Large intestine (tissue), 3 donors: ENCODE measurements around the gene VAPB. TPM values are rescaled to one million over a fixed set of nuclear protein-coding genes. Genes with fewer than 3 reads are reported as not detected.

Experiments used
- DNase-seq, 2 donors: peaks; one replicate each; pipeline versions ENCODE4 v3.0.0 to v3.0.0-alpha.2; 2013
- H3K27ac ChIP-seq: one replicate; pipeline ENCODE4 v1.5.1; 2013; ENCODE audit warnings: low read length
- H3K27me3 ChIP-seq: 2 replicates; pipeline ENCODE4 v1.6.1; 2013; ENCODE audit warnings: low read length; ENCODE audit not compliant: control insufficient read depth, insufficient read depth
- H3K36me3 ChIP-seq: 2 replicates; pipeline ENCODE4 v1.6.1; 2013; ENCODE audit warnings: low read length; ENCODE audit not compliant: control insufficient read depth, insufficient read depth
- H3K4me1 ChIP-seq: one replicate; pipeline ENCODE4 v1.6.1; 2013; ENCODE audit warnings: low read length; ENCODE audit not compliant: control insufficient read depth, insufficient read depth
- H3K4me3 ChIP-seq: one replicate; pipeline ENCODE4 v1.5.1; 2013; ENCODE audit warnings: low read length
- H3K9me3 ChIP-seq: one replicate; pipeline ENCODE4 v1.6.1; 2013; ENCODE audit warnings: mild to moderate bottlenecking, low read depth, low read length, moderate library complexity; ENCODE audit not compliant: control insufficient read depth
- WGBS: methylation state at CpG from one replicate; pipeline ENCODE4 v1.1.5; 2013; ENCODE audit warnings: low lambda C conversion rate; ENCODE audit not compliant: insufficient coverage; 5-methylcytosine and 5-hydroxymethylcytosine counted together
- polyA plus RNA-seq: library from polyadenylated mRNA; unstranded; fragments of 120-200 nt; gene quantifications from one replicate; pipeline ENCODE4 v1.2.1, GENCODE V29; 2013

VAPB gene
- polyA plus RNA-seq, 1 donor = 39.2 TPM

- Histone ChIP-seq H3K27ac (no peak overlapping the region), H3K27me3 (no peaks in the 10 kb centered on the region), H3K9me3 (no peaks in the 10 kb centered on the region), H3K36me3 (peaks cover 36% of the 10 kb centered on the region), H3K4me3 (no peak overlapping the region), H3K4me1 (no peaks in the 10 kb centered on the region)
- peak; percentile 33 to 41 for DNase-seq
- 67% methylated on average over 1 of the region's 10 CpGs for WGBS
Observed at GRCh38 chr20:58447511-58448391, 58.7 kb downstream of the VAPB start.

GRCh38 chr20:58448958-58449357 lies 59.9 kb downstream of the VAPB start:
- Histone ChIP-seq H3K9me3 (no peaks in the 10 kb centered on the region), H3K27me3 (no peaks in the 10 kb centered on the region), H3K36me3 (peaks cover 34% of the 10 kb centered on the region), H3K4me3 (no peak overlapping the region), H3K27ac (no peak overlapping the region), H3K4me1 (no peaks in the 10 kb centered on the region)
- 100% methylated on average over 1 of the region's 4 CpGs for WGBS
- DNase-seq = no peak

DNA sequence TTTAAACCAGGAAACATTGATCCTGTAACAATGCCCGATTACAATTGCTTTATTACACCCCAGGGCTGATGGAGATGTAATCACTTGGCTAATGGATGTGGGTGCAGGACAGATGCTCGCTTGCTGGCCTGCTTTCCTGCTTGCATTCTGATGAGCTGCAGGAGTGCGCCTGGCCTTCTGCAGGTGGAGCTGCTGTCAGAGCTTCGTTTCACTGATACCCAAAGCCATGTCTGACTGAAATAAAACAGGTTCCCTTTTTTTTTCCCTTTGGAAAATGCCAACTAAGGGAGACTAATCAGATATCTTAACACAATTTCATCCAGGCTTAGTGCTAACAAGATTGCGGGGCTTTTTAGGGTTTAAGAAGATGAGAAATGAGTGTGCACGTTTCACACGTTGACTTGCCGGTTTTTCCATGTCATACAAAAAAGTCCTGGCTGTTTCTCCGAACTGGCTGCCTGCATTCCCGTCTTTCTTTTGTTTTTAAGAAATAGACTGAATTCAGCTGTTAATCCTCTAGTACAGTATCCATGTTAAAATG lies 60.7 kb downstream of the VAPB start:
- Histone ChIP-seq H3K27ac (no peak overlapping the region), H3K9me3 (no peaks in the 10 kb centered on the region), H3K4me1 (no peaks in the 10 kb centered on the region), H3K4me3 (no peak overlapping the region), H3K27me3 (no peaks in the 10 kb centered on the region), H3K36me3 (peaks cover 26% of the 10 kb centered on the region)
- 57% methylated on average over 1 of the region's 10 CpGs for WGBS
- no peak for DNase-seq

- no peak overlapping the region for H3K4me3 ChIP-seq
- H3K27me3 ChIP-seq = no peaks in the 10 kb centered on the region
- DNase-seq = no peak
- no peaks in the 10 kb centered on the region for H3K9me3 ChIP-seq
- H3K27ac ChIP-seq = no peak overlapping the region
- peaks cover 21% of the 10 kb centered on the region for H3K36me3 ChIP-seq
- WGBS = 93% methylated on average over 4 of the region's 10 CpGs
- H3K4me1 ChIP-seq = no peaks in the 10 kb centered on the region
Observed at GRCh38 chr20:58450254-58450653, 61.2 kb downstream of the VAPB start.

GRCh38 chr20:58452667-58453255 lies 63.7 kb downstream of the VAPB start:
- H3K9me3 ChIP-seq = no peaks in the 10 kb centered on the region
- H3K4me1 ChIP-seq = no peaks in the 10 kb centered on the region
- H3K27me3 ChIP-seq = no peaks in the 10 kb centered on the region
- H3K27ac ChIP-seq = no peak overlapping the region
- peak in 1 of 2 donors; percentile 9 for DNase-seq
- 60% methylated on average over 2 of the region's 4 CpGs for WGBS
- H3K4me3 ChIP-seq = no peak overlapping the region
- H3K36me3 ChIP-seq = peaks cover 6% of the 10 kb centered on the region

GRCh38 chr20:58453391-58453790 lies 64.4 kb downstream of the VAPB start:
- no peak overlapping the region for H3K4me3 ChIP-seq
- H3K36me3 ChIP-seq = peaks cover 6% of the 10 kb centered on the region
- no peaks in the 10 kb centered on the region for H3K9me3 ChIP-seq
- no peak overlapping the region for H3K27ac ChIP-seq
- no peaks in the 10 kb centered on the region for H3K4me1 ChIP-seq
- 100% methylated on average over 1 of the region's 5 CpGs for WGBS
- H3K27me3 ChIP-seq = no peaks in the 10 kb centered on the region
- no peak for DNase-seq

DNA sequence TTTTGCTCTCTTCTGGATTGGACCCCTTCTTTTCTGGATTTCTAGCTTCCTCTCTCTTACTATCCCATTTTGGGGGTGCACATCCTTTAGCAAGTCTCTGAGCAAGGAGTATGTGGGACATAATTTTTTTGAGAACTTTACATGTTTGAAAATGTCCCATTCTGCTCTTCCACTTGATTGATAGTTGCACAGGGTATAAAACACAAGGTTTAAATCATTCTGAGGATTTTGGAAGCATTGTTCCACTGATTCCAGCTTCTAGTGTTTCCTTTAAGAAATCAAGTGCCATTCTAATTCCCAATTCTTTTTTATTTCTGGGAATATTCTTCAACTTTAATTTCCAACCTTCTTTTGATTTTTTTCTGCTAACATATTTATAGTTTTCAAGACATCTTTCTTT lies 65.4 kb downstream of the VAPB start:
- Histone ChIP-seq H3K27me3 (no peaks in the 10 kb centered on the region), H3K27ac (no peak overlapping the region), H3K4me3 (no peak overlapping the region), H3K9me3 (no peaks in the 10 kb centered on the region), H3K36me3 (peaks cover 4% of the 10 kb centered on the region), H3K4me1 (no peaks in the 10 kb centered on the region)
- no peak for DNase-seq

DNA sequence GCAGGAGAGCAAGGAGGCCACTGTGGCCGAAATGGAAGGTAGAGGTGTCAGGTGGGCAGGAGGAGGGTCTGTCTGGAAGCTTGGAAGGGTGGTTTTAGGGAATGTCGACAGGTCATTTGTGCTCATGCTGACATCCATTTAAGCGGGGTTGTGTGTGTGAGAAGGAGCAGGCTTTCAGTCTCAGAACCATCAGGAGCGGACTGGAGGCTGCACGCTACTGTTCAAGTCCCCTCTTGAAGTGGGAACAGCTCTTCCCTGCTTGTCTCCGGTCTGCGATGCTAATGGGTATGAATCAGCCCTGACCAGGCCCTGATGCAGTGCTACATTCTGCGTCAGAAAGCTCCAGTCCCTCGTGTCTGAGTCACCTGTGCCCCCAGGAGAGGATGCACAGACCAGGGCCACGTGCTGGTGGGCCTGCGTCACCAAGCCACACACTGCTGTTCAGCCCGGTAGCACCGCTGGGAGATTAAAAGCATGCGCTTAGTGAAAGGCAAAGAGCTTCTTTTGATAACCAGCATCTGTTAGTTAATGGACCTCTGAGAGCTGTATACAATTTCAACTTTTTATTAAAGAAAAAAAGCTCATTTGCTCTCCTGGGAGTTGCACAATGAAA lies 68.2 kb downstream of the VAPB start:
- Histone ChIP-seq H3K9me3 (peaks cover 4% of the 10 kb centered on the region), H3K27ac (no peak overlapping the region), H3K4me3 (no peak overlapping the region), H3K27me3 (no peaks in the 10 kb centered on the region), H3K4me1 (no peaks in the 10 kb centered on the region), H3K36me3 (peaks cover 4% of the 10 kb centered on the region)
- no CpG with 5 or more reads among the region's 14 CpGs for WGBS
- DNase-seq = no peak

DNA sequence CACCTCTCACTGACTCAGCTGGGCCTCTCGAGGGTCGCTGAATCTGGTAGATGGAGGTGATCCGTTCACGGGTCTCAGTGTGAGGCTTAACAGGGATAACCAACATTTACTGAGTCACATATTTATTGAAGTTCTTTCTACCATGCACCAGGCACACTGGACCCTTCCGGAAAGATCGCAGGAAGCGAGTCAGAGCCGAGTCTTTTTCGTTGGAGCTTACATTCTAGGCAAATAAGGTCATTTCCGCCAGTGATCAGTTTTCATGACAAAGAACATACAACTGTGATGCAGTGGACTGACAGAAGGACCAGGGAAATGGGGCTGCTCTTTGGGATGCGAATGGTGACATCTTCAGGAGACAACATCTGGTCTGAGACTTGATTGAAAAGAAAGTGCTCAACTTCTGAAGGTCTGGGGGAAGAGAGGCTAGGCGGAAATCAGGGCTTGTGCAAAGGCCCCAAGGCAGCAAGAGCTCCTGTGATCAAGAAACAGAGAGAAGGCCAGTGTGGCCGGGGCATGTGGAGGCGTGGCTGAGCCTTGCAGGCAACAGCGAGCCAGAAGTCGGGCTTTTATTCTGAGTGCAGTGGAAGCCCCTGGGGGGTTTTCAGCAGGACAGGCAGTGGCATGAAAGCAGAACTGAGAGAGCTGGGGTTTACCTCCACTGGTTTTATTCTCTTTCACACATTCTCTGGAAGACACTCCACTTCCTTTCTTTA lies 69.5 kb downstream of the VAPB start:
- H3K27me3 ChIP-seq = no peaks in the 10 kb centered on the region
- DNase-seq = no peak
- WGBS = no CpG with 5 or more reads among the region's 16 CpGs
- H3K27ac ChIP-seq = no peak overlapping the region
- H3K4me1 ChIP-seq = no peaks in the 10 kb centered on the region
- peaks cover 2% of the 10 kb centered on the region for H3K36me3 ChIP-seq
- H3K4me3 ChIP-seq = no peak overlapping the region
- peaks cover 4% of the 10 kb centered on the region for H3K9me3 ChIP-seq
